Measurements from ENCODE around the gene PARP2. TPM values are rescaled to one million over a fixed set of nuclear protein-coding genes. Genes with fewer than 3 reads are reported as not detected.

The PARP2 gene, protein sequence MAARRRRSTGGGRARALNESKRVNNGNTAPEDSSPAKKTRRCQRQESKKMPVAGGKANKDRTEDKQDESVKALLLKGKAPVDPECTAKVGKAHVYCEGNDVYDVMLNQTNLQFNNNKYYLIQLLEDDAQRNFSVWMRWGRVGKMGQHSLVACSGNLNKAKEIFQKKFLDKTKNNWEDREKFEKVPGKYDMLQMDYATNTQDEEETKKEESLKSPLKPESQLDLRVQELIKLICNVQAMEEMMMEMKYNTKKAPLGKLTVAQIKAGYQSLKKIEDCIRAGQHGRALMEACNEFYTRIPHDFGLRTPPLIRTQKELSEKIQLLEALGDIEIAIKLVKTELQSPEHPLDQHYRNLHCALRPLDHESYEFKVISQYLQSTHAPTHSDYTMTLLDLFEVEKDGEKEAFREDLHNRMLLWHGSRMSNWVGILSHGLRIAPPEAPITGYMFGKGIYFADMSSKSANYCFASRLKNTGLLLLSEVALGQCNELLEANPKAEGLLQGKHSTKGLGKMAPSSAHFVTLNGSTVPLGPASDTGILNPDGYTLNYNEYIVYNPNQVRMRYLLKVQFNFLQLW
- total RNA-seq, result 10 to 100 TPM; 12.2 to 34.0 (median 14.9) TPM

DNA sequence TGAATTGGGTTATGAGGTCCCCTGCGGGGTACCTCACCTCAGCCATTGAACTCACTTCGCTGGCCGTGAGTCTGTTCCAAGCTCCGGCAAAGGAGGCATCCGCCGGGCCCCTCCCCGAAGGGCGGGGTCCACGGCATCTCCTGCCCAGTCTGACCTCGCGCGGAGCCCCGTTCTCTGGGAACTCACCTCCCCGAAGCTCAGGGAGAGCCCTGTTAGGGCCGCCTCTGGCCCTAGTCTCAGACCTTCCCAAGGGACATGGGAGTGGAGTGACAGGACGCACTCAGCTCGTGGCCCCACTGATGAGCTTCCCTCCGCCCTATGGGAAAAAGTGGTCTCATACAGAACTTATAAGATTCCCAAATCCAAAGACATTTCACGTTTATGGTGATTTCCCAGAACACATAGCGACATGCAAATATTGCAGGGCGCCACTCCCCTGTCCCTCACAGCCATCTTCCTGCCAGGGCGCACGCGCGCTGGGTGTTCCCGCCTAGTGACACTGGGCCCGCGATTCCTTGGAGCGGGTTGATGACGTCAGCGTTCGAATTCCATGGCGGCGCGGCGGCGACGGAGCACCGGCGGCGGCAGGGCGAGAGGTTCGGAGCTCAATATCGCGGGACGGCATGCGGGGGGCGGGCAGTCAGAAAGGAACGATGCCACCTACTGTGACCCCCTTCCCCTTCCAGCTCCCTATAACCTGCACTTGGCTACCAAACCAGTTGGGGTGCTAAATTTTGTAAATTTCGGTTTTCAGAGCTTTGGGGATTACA, at the start of gene PARP2:
Gene PARP2, plus strand, starts transcription at position 544 of the 770 bp plus-strand sequence. Its CDS starts 7 bp downstream, at position 551.
- peak within 1 kb of the TSS; percentile 87 for H3K27ac ChIP-seq
- peak; percentile 98 for DNase-seq (ENCODE audit: low spot score in 2 of 2)
- no peaks in the 10 kb centered on the region for H3K9me3 ChIP-seq
- H3K4me3 ChIP-seq, result peak within 1 kb of the TSS; percentile 65
- peaks cover 15% of the 10 kb centered on the region for H3K4me1 ChIP-seq
- H3K27me3 ChIP-seq, result no peaks in the 10 kb centered on the region
- TF ChIP-seq EP300 (IDR thresholded peaks at IDR 0.05) (no peak), POLR2AphosphoS5 (IDR thresholded peaks at IDR 0.05) (peak; percentile 4 to 97 (median 60)), POLR2A (IDR thresholded peaks at IDR 0.05) (peak; percentile 24 to 72)
- TF ChIP-seq, protein P1, sequence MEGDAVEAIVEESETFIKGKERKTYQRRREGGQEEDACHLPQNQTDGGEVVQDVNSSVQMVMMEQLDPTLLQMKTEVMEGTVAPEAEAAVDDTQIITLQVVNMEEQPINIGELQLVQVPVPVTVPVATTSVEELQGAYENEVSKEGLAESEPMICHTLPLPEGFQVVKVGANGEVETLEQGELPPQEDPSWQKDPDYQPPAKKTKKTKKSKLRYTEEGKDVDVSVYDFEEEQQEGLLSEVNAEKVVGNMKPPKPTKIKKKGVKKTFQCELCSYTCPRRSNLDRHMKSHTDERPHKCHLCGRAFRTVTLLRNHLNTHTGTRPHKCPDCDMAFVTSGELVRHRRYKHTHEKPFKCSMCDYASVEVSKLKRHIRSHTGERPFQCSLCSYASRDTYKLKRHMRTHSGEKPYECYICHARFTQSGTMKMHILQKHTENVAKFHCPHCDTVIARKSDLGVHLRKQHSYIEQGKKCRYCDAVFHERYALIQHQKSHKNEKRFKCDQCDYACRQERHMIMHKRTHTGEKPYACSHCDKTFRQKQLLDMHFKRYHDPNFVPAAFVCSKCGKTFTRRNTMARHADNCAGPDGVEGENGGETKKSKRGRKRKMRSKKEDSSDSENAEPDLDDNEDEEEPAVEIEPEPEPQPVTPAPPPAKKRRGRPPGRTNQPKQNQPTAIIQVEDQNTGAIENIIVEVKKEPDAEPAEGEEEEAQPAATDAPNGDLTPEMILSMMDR (IDR thresholded peaks at IDR 0.05), result no peak
- under 1% methylated on average over 25 of the region's 50 CpGs for WGBS
- H3K36me3 ChIP-seq, result peaks cover 28% of the 10 kb centered on the region

DNA sequence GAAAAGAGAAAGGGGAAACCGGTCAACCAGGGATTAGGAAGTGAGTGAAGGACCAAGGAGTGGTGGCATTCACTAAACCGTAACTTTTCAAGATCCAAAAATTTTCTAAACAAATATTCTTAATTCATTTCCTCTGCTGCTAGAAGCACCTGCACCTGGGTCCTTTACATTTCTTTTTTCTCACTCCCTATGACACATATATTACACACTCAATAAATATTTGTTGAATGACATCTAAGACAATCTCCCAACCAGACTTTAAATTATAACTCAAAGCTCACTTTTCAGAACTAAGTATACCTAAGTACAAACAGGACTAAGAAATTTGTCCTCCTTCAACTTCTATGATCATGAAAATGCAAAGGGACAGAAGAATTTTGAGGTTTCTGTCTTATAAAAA, 48.8 kb upstream of the PARP2 start:
- DNase-seq (ENCODE audit: low spot score in 2 of 2), result no peak

DNA sequence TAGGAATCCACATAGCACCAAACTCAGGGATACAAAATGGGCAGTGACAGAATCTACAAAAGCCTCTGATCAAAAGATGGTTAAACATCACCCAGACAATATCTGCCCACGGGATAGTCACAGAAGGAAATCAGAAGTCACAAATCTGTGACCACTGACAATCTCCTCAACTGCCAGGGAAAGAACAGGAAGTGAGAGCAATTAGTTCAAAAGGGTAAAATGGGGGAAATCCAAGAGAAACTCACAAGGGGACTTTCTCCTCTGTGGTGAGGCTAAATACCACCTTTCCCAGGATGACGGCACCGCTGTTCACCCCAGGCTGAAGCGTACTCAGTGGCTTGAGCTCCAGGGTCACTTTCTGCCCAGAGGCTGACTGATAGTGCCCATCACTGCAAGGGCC, 48.4 kb upstream of the PARP2 start:
- WGBS, result 84% methylated on average over 4 of the region's 4 CpGs
- DNase-seq (ENCODE audit: low spot score in 2 of 2), result no peak
- H3K36me3 ChIP-seq, result peaks cover 88% of the 10 kb centered on the region

More for the DNA sequence above, 48.8 kb upstream of the PARP2 start:
- H3K27me3 ChIP-seq, result no peaks in the 10 kb centered on the region
- 93% methylated on average over 2 of the region's 2 CpGs for WGBS
- H3K4me3 ChIP-seq, result no peak overlapping the region
- no peaks in the 10 kb centered on the region for H3K4me1 ChIP-seq
- no peak for TF ChIP-seq EP300 (IDR thresholded peaks at IDR 0.05)
- TF ChIP-seq POLR2A (IDR thresholded peaks at IDR 0.05), result no peak
- TF ChIP-seq, protein P1 (IDR thresholded peaks at IDR 0.05), result no peak
- no peak for TF ChIP-seq POLR2AphosphoS5 (IDR thresholded peaks at IDR 0.05)
- H3K27ac ChIP-seq, result no peak overlapping the region
- peaks cover 90% of the 10 kb centered on the region for H3K36me3 ChIP-seq
- no peaks in the 10 kb centered on the region for H3K9me3 ChIP-seq

DNA sequence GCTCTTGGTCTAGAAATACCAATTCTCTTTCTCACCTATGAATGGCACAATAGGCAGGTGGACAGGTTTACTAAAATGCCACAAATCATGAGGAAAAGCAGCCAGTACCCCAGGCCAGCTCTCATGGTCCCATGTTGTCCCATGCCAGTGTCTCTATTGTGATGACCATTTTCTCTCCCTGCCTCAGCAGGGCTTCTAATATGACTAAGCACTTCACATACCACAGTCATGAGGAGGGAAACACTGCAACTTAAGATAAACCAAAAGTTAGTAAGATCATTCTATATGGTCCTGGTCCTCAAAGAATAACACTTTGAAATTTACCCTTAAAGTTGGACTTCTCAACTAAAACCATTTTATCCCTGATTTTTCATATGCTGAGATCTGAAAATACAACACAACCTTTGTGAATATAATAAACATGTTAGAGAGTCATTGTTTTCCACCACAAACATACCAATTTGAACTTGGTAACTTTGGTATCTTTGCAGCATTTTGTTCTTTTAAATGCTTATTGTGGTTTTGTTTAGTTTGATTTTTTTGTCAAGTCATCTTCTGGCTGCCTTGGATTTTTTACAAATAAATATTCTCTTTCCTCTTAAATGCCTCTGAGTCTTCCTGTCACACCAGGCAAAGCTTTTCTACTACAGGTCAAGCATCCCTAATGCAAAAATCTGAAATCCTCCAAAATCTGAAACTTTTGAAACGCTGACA, 41.2 kb upstream of the PARP2 start:
- DNase-seq (ENCODE audit: low spot score in 2 of 2), result no peak
- no peaks in the 10 kb centered on the region for H3K27me3 ChIP-seq
- H3K4me1 ChIP-seq, result peaks cover 19% of the 10 kb centered on the region
- no peak overlapping the region for H3K4me3 ChIP-seq
- H3K27ac ChIP-seq, result no peak overlapping the region
- H3K36me3 ChIP-seq, result peaks cover 46% of the 10 kb centered on the region
- H3K9me3 ChIP-seq, result no peaks in the 10 kb centered on the region
- 81% methylated on average over 1 of the region's 1 CpG for WGBS
- TF ChIP-seq EP300 (IDR thresholded peaks at IDR 0.05), result no peak
- no peak for TF ChIP-seq POLR2A (IDR thresholded peaks at IDR 0.05)
- TF ChIP-seq POLR2AphosphoS5 (IDR thresholded peaks at IDR 0.05), result no peak
- TF ChIP-seq, protein P1 (IDR thresholded peaks at IDR 0.05), result no peak

More for the DNA sequence above, 48.4 kb upstream of the PARP2 start:
- Histone ChIP-seq H3K4me1 (no peaks in the 10 kb centered on the region), H3K9me3 (no peaks in the 10 kb centered on the region), H3K4me3 (no peak overlapping the region), H3K27me3 (no peaks in the 10 kb centered on the region), H3K27ac (no peak overlapping the region)
- TF ChIP-seq, protein P1 (IDR thresholded peaks at IDR 0.05), result no peak
- TF ChIP-seq POLR2A (IDR thresholded peaks at IDR 0.05), result no peak
- TF ChIP-seq POLR2AphosphoS5 (IDR thresholded peaks at IDR 0.05), result no peak
- no peak for TF ChIP-seq EP300 (IDR thresholded peaks at IDR 0.05)
